ENCODE measurements around the gene SAP25. TPM values are rescaled to one million over a fixed set of nuclear protein-coding genes. Genes with fewer than 3 reads are reported as not detected.

SAP25 gene
- total RNA-seq, 1 experiment from 2014 or later: 2.0 TPM

DNA sequence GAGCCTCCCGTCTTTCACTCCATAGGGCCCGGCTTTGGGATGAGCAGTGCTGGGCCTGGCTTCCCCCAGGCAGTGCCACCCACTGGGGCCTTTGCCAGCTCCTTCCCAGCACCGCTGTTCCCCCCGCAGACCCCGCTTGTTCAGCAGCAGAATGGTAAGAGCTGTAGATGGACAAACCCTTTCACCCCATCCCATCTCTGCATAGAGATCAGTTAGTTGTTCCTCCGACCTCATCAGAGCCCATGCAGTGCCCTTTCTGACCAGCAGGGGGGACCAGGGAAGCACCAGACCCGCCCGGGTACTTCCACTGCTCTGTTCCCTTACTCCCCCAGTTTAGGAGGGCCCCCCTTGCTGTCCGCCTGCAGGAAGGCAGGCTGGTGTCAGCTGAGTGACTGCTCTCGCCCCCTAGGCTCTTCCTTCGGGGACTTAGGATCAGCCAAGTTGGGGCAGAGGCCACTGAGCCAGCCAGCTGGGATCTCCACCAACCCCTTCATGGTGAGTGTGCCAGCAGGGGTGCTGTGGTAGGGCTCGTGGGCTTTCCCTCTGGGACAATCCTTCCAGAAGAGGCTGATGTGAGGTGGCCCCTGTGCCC is 9.8 kb downstream of the SAP25 start:
- Mint-ChIP-seq H3K27ac (ENCODE audit: unreplicated experiment) (peak overlapping the region; percentile 66), H3K36me3 (ENCODE audit: insufficient read depth, unreplicated experiment) (peaks cover 49% of the 10 kb centered on the region)
- TF ChIP-seq, protein P1, sequence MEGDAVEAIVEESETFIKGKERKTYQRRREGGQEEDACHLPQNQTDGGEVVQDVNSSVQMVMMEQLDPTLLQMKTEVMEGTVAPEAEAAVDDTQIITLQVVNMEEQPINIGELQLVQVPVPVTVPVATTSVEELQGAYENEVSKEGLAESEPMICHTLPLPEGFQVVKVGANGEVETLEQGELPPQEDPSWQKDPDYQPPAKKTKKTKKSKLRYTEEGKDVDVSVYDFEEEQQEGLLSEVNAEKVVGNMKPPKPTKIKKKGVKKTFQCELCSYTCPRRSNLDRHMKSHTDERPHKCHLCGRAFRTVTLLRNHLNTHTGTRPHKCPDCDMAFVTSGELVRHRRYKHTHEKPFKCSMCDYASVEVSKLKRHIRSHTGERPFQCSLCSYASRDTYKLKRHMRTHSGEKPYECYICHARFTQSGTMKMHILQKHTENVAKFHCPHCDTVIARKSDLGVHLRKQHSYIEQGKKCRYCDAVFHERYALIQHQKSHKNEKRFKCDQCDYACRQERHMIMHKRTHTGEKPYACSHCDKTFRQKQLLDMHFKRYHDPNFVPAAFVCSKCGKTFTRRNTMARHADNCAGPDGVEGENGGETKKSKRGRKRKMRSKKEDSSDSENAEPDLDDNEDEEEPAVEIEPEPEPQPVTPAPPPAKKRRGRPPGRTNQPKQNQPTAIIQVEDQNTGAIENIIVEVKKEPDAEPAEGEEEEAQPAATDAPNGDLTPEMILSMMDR (IDR thresholded peaks at IDR 0.05; ENCODE audit: insufficient read depth in 1 of 2, low read depth in 1 of 2, low read length in 1 of 2, severe bottlenecking in 1 of 2, unreplicated experiment in 1 of 2): peak; percentile 92 to 95

DNA sequence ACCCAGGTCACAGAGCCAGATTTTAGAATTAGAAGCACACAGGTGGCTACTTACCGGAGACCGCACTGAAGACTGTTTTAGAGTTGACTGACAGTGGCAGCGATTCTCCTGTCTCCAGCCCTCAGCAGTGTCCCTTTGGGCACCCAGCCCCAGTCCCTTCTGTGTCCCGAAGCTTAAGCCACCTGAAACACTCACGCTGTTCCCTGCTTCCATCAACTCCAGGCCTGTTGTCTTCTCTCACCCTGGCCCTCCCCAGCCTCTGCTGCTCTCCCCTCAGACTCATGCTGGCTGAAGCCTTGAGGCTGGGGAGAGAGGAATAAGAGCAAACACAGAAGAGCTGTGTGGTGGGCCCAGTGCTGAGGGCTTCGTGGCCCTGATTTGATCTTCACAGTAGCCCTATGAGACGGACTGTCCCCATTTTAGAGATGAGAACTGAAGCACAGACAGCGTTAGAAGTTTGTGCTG is 10.6 kb downstream of the SAP25 start:
- Mint-ChIP-seq H3K27me3 (ENCODE audit: insufficient read depth, unreplicated experiment) (no peaks in the 10 kb centered on the region), H3K27ac (ENCODE audit: unreplicated experiment) (no peak overlapping the region), H3K4me1 (ENCODE audit: low read depth, unreplicated experiment) (peaks cover 7% of the 10 kb centered on the region), H3K9me3 (ENCODE audit: unreplicated experiment) (no peaks in the 10 kb centered on the region), H3K36me3 (ENCODE audit: insufficient read depth, unreplicated experiment) (peaks cover 46% of the 10 kb centered on the region), H3K4me3 (ENCODE audit: unreplicated experiment) (no peak overlapping the region)
- ChIA-PET POLR2A (interaction anchor here (1.1 kb wide), 1 partner anchor 21 kb away, joined by 3 read pairs; no protein-coding TSS in a partner anchor), CTCF (interaction anchor here (0.6 to 3.1 kb wide), 2 partner anchors 23 to 125 kb away, joined by 3 to 15 read pairs; partner anchors contain the start of genes FBXO24 and LRCH4)
- H3K9me3 ChIP-seq: no peaks in the 10 kb centered on the region
- H3K27me3 ChIP-seq (replicated peaks; ENCODE audit: control insufficient read depth, insufficient read depth, low read length): no peaks in the 10 kb centered on the region
- no peak overlapping the region for H3K4me3 ChIP-seq (ENCODE audit: low read depth, low read length)
- H3K36me3 ChIP-seq (ENCODE audit: control insufficient read depth, insufficient read depth, low read length): no peaks in the 10 kb centered on the region; the same call in 1 of the 2 replicates
- intact Hi-C loops (cut with micrococcal nuclease; ENCODE audit: unreplicated experiment): no loop called here
- DNase-seq: no peak
- TF ChIP-seq, protein P1 (IDR thresholded peaks at IDR 0.05; ENCODE audit: insufficient read depth in 1 of 2, low read depth in 1 of 2, low read length in 1 of 2, severe bottlenecking in 1 of 2, unreplicated experiment in 1 of 2): no peak
- no TSS peak for BruUV-seq (replicated peaks)
- peaks cover 12% of the 10 kb centered on the region; the same call in 1 of the 2 replicates for H3K4me1 ChIP-seq

More for the DNA sequence above, 9.8 kb downstream of the SAP25 start:
- no peak overlapping the region for H3K4me3 Mint-ChIP-seq (ENCODE audit: unreplicated experiment)
- ChIA-PET POLR2A (interaction anchor here (0.6 to 1.1 kb wide), 3 partner anchors 20 to 75 kb away, joined by 3 read pairs; partner anchors contain the start of gene MOSPD3), CTCF (interaction anchor here (0.6 to 3.1 kb wide), 2 partner anchors 22 to 126 kb away, joined by 3 to 15 read pairs; partner anchors contain the start of genes FBXO24 and LRCH4)
- Histone ChIP-seq H3K27me3 (replicated peaks; ENCODE audit: control insufficient read depth, insufficient read depth, low read length) (no peaks in the 10 kb centered on the region), H3K4me3 (ENCODE audit: low read depth, low read length) (no peak overlapping the region), H3K4me1 (peaks cover 11% of the 10 kb centered on the region; the same call in 1 of the 2 replicates), H3K36me3 (ENCODE audit: control insufficient read depth, insufficient read depth, low read length) (no peaks in the 10 kb centered on the region; the same call in 1 of the 2 replicates), H3K9me3 (no peaks in the 10 kb centered on the region)
- intact Hi-C loops (cut with micrococcal nuclease; ENCODE audit: unreplicated experiment): no loop called here
- H3K9me3 Mint-ChIP-seq (ENCODE audit: unreplicated experiment): no peaks in the 10 kb centered on the region
- peaks cover 7% of the 10 kb centered on the region for H3K4me1 Mint-ChIP-seq (ENCODE audit: low read depth, unreplicated experiment)
- BruUV-seq (replicated peaks): no TSS peak
- DNase-seq: peak; percentile 77 to 84
- H3K27me3 Mint-ChIP-seq (ENCODE audit: insufficient read depth, unreplicated experiment): no peaks in the 10 kb centered on the region

DNA sequence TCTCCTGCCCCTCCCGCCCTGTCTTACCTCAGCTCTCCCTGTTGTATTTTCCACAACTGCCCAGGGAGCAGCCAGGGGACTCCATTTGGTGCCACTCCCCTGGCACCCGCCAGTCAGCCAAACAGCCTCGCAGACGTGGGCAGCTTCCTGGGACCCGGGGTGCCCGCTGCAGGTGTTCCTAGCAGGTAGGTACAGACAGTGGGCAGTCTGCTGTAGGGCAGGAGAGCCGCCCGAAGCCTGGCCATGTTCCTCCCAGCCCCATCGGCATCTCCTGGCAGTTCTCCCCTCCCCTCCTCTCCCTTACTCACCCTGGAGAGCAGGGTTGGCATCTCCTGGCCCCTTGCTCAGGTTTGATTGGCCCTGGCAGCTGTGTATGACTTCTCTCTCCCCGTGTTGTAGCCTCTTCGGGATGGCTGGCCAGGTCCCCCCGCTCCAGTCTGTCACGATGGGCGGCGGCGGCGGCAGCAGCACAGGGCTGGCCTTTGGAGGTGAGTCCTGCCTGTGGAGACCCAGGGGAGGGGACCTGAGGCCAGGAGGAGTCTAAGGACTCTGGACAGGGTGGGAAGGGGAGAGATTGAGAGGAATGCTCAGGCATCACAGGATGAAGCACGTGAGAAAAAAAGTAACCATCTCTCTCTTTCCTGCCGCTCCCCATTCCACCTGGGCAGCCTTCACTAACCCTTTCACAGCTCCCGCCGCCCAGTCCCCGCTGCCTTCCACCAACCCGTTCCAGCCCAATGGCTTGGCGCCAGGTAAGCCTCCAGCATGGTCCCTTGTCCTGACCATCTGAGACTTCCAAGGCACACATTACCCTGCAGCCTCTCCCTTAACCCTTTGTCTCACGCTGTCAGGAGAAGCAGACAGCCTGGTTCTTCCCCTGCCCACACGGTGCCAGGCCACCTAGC is 11.3 kb downstream of the SAP25 start:
- Histone ChIP-seq H3K4me1 (peaks cover 12% of the 10 kb centered on the region; the same call in 1 of the 2 replicates), H3K36me3 (ENCODE audit: control insufficient read depth, insufficient read depth, low read length) (no peaks in the 10 kb centered on the region; the same call in 1 of the 2 replicates), H3K9me3 (no peaks in the 10 kb centered on the region), H3K4me3 (ENCODE audit: low read depth, low read length) (no peak overlapping the region), H3K27me3 (replicated peaks; ENCODE audit: control insufficient read depth, insufficient read depth, low read length) (no peaks in the 10 kb centered on the region)
- peaks cover 7% of the 10 kb centered on the region for H3K4me1 Mint-ChIP-seq (ENCODE audit: low read depth, unreplicated experiment)
- ChIA-PET CTCF (interaction anchor here (0.6 kb wide), 1 partner anchor 85 kb away, joined by 9 read pairs; no protein-coding TSS in a partner anchor), POLR2A (interaction anchor here (0.6 kb wide), 1 partner anchor 29 kb away, joined by 6 read pairs; no protein-coding TSS in a partner anchor)
- H3K9me3 Mint-ChIP-seq (ENCODE audit: unreplicated experiment): no peaks in the 10 kb centered on the region
- no peaks in the 10 kb centered on the region for H3K27me3 Mint-ChIP-seq (ENCODE audit: insufficient read depth, unreplicated experiment)
- no peak overlapping the region for H3K4me3 Mint-ChIP-seq (ENCODE audit: unreplicated experiment)
- TF ChIP-seq, protein P1 (IDR thresholded peaks at IDR 0.05; ENCODE audit: insufficient read depth in 1 of 2, low read depth in 1 of 2, low read length in 1 of 2, severe bottlenecking in 1 of 2, unreplicated experiment in 1 of 2): no peak
- DNase-seq: no peak
- peaks cover 49% of the 10 kb centered on the region for H3K36me3 Mint-ChIP-seq (ENCODE audit: insufficient read depth, unreplicated experiment)
- BruUV-seq (replicated peaks): no TSS peak
- no peak overlapping the region for H3K27ac Mint-ChIP-seq (ENCODE audit: unreplicated experiment)
- intact Hi-C loops (cut with micrococcal nuclease; ENCODE audit: unreplicated experiment): no loop called here

Data from Caco-2 (cell line).